ENCODE measurements around the gene FBXO28.

Gene FBXO28

GRCh38 chr1:224095867-224096266, 18.0 kb upstream of the FBXO28 start:
- no peak for DNase-seq

GRCh38 chr1:224096773-224097172, 17.1 kb upstream of the FBXO28 start:
- no peak for DNase-seq

DNA sequence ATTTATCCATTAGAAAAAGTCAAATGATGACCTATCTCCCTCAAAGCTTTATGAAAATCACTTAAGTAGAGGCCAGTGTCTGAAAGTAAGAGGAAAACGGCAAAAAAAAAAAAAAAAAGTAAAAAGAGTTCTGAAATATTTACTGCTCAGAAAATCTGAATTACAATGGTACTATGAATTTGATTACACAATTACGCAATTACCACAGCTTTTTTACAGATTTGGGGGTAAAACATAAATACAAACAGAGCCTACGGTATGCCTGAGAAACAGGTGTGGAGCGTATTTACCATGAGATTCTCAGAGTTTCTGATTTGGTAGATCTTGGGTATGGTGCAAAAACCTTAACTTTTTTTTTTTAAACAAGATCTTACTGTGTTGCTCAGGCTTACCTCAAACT, 15.9 kb upstream of the FBXO28 start:
- DNase-seq = no peak

DNA sequence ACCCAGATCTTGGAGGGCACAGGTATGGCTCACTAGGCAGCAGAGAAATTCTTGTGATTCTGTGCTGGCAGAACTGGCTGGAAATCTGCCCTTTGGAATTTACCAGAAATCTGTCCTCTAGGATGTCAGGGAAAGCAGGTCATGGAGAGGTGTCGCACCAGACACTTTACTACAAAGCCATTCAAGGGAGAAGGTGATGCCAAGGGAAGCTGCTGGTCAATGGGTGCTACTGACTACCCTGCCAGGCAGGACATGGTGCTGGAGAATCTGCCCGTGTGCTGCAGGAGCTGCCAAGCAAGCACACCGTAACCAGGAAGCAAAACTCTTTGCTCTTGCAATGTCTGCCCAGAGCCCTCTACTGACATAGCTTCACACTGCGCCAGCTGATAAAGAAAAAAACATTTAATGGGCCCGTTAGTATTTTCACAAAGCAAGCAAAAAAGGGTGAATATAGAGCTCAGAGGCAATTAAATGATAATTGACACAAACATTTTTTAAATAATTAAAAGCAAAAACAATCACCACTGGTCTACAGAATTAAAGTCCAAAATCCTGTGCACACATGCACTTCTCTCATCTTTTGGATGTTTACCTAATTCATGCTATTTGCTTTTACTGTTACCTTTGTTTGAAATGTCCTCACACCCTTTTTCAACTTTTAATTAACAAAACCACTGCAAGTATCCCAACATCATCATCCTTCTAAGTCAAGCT, 7.2 kb upstream of the FBXO28 start:
- no peak for DNase-seq

GRCh38 chr1:224107282-224107625, 6.7 kb upstream of the FBXO28 start:
- DNase-seq = no peak

DNA sequence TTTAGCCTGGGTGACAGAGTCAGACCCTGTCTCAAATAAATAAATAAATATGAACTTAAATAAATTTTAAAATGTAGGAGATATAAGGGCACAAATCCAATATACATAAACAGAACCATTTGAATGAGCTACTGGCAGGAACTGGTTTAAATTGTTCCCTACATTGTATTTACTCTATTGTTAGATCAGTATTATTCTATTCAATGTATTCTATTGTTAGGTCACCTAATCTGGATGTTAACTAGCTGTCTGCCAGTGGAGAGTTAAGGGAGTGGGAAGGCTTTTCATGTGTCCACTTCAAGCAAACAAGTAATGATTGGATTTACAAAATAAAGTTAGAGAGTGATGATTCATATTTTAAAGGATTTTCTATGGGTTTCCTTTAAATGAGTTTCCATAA, 4.9 kb upstream of the FBXO28 start:
- no peak for DNase-seq

GRCh38 chr1:224109981-224110380, 3.9 kb upstream of the FBXO28 start:
- no peak for DNase-seq

DNA sequence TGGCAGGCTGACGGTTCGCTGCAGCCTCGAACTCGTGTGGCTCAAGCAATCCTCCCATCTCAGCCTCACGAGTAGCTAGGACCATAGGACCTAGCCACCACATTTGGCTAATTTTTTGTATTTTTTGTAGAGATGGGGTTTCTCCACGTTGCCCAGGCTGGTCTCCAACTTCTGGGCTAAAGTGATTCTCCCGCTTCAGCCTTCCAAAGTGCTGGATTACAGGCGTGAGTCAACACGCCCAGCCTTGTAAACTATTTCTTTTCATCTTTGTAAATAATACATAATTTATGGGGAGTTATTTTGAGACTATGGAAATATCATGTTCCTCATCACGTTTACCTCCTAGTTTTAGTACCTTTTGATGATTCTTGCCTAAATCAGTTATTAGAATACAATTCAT, 906 bp upstream of the FBXO28 start:
- no peak for DNase-seq

DNA sequence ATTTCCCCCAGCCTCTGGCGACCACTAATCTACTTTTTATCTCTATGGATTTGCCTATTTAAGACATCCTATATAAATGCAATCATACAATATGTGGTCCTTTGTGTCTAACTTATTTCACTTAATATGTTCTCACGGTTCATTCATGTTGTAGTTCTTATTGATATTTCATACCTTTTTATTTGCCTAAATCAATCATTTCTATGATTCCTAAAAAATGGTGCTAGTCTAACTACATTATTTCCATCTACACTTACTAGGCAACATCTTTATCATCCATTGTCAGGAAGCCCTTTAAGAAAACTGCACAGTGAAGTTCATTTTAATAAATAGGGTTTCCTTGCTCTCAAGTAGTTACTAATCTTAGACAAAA, 380 bp upstream of the FBXO28 start:
- no peak for DNase-seq

GRCh38 chr1:224114787-224115175, 870 bp downstream of the FBXO28 start:
- DNase-seq = no peak

GRCh38 chr1:224116131-224116530, 2.2 kb downstream of the FBXO28 start:
- DNase-seq = no peak

GRCh38 chr1:224118688-224119087, 4.8 kb downstream of the FBXO28 start:
- no peak for DNase-seq

- DNase-seq = no peak
Measured at GRCh38 chr1:224123136-224123535, 9.2 kb downstream of the FBXO28 start.

DNA sequence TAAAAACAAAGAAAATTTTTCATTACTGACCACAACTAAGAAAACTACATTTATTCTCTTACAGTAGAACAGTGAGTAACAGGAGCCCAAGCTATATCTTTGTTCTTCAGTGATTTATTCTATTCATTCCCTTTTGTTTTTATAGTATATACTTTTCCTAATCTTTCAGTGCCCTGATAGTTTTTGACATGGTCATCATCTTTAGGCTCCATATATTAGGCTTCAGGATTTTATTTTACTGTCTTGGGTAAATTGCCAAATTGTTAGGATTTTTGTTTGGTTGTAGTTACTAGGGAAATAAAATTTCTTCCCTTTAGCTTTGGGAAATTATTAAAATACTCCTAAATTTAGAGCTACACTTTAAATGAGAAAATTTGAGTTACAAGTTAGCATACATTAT, 10.3 kb downstream of the FBXO28 start:
- no peak for DNase-seq

DNA sequence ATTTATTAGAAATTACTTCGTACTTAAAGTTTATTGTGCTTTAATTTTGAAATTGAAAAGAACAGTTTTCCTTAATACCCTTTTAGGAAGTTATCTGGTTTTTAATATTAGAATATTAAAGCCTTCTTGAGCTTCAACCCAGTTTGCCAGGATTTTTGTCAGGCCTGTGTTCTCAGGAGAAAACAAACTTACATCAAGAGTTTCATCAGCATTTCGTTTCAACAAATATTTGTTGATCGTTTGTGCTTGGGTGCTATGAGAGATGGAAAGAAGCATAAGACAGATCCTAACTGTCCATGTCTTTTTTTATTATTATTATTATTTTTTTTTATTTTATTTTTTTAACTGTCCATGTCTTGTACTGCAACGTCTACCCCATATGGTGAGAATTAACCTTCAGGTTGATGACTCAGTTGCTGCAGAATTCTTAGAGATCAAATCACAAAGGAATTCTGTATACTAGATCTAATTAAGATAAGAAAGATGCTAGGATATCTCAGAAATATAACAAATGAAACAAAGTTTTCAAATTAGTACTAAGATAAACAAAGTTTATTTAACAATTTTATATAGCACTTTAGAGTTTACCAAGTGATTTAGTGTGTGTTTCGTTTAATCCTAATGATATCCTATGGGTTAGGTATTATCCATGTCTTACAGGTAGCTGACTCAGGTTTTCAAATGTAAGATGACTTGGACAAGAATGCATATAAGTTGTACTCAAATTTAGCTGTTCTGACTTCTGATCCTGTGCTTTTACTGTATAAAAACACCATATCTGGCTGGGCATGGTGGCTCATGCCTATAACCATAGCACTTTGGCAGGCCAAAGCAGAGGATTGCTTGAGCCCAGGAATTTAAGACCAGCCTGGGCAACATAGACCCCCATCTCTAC, 14.3 kb downstream of the FBXO28 start:
- DNase-seq = no peak

GRCh38 chr1:224131253-224131652, 17.3 kb downstream of the FBXO28 start:
- no peak for DNase-seq

DNA sequence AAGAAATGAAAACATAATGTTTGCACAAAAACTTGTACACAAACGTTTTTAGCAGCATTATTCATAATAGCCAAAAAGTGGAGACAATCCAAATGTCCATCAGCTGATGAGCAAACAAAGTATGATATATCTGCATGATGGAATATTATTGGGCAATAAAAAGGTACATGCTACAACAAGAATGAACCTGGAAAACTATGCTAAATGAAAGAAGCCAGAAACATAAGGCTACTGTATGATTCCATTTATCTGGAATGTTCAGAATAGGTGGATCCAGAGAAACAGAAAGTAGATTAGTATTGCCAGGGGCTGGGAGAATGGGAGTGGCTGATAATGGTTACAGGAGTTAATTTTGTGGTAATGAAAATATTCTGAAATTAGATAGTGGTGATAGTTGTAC, 19.0 kb downstream of the FBXO28 start:
- DNase-seq = no peak

- DNase-seq = no peak
Measured at GRCh38 chr1:224133741-224134299, 19.9 kb downstream of the FBXO28 start.

- DNase-seq = no peak
Measured at GRCh38 chr1:224137518-224137917, 23.6 kb downstream of the FBXO28 start.

DNA sequence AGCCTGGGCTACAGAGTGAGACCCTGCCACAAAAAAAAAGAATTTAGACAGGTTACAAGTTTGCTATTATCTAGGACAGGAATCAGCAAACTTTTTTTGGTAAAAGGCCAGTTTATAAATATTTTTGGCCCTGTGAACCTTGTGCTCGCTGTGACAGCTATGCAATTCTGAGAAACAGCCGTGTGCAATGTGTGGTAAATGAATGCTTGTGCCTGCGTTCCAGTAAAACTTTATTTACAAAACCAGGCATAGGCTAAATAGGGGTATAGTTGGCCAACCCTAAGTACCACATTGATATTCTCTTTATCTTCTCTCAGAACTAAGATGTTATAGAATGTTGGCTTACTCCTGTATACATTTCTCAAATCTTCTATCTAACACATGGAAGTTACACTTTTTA, 24.3 kb downstream of the FBXO28 start:
- no peak for DNase-seq

DNA sequence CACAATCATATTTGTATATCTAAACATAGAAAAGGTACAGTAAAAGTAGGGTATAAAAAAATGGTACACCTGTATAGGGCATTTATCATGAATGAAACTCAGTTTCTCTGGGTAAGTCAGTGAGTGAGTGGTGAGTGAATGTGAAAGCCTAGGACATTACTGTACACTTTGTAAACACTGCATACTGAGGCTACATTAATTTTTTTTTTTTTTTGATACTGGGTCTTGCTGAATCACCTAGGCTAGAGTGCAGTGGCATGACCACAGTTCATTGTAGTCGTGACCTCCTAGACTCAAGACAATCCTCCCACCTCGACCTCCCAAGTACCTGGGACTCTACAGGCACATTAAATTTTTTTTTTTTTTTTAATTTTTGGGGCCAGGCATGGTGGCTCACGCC, 27.8 kb downstream of the FBXO28 start:
- no peak for DNase-seq

DNA sequence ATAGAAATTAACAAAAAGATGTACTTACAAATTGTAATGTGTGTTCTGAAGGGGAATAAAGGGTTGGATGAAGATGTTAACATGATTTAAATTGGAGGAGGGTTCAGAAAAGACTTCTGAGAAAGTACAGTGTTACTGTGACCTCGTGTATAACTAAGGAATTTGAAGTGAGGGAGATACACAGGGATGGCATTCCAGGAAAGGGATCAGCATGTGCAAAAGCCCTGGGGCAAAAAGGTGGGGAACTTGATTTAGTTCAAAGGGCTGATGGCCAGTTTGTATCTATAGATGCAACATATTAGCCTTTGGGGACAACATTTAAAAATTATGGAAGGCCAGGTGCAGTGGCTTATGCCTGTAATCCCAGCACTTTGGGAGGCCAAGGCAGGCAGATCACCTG, 35.8 kb downstream of the FBXO28 start:
- DNase-seq = no peak

- DNase-seq = no peak
Measured at GRCh38 chr1:224151117-224151516, 37.2 kb downstream of the FBXO28 start.

- DNase-seq = no peak
Measured at GRCh38 chr1:224157316-224157715, 43.4 kb downstream of the FBXO28 start.
